Activated gamma-delta T cell (primary cell): ENCODE measurements around the gene NCAPH2.
A peak's percentile ranks its signal among the peaks of the same experiment; 100 is the strongest.
"Not testable (repeated sequence)": the region's sequence is repeated elsewhere in the genome, so short reads cannot be mapped to it uniquely, and the experiment has no call there.

ENCODE experiments used
- DNase-seq: peaks from one replicate; lab custom pipeline; 2025; lab: John Stamatoyannopoulos, UW

Gene NCAPH2

DNA sequence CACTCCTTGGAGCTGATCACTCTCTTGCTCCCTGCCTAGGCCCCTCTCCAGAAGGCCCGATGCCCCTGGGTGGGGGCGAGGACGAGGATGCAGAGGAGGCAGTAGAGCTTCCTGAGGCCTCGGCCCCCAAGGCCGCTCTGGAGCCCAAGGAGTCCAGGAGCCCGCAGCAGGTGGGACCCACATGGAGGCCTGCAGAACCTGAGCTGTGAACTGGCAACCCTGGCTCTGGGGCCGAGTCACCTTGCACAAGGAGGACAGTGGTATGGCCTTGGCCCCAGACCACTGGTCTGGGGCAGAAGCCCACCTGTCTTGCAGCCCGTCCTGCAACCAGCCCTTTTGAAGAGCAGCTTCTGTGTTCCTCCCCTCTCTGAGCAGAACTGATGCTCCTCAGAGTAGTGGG, 11.1 kb downstream of the NCAPH2 start:
- no peak for DNase-seq

DNA sequence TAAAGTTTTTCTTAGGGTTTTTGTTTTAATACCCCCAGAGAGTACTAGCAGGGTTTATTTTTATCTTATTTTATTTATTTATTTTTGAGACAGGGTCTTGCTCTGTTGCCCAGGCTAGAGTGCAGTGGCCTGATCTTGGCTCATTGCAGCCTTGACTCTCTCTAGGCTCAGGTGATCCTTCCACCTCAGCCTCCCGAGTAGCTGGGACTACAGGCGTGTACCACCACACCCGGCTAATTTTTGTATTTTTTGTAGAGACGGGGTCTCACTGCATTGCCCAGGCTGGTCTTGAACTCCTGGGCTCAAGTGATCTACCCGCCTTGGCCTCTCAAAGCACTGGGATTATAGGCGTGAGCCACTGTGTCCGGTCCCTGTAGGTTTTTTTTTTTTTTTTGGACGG, 12.2 kb downstream of the NCAPH2 start:
- DNase-seq, result not testable (repeated sequence)

DNA sequence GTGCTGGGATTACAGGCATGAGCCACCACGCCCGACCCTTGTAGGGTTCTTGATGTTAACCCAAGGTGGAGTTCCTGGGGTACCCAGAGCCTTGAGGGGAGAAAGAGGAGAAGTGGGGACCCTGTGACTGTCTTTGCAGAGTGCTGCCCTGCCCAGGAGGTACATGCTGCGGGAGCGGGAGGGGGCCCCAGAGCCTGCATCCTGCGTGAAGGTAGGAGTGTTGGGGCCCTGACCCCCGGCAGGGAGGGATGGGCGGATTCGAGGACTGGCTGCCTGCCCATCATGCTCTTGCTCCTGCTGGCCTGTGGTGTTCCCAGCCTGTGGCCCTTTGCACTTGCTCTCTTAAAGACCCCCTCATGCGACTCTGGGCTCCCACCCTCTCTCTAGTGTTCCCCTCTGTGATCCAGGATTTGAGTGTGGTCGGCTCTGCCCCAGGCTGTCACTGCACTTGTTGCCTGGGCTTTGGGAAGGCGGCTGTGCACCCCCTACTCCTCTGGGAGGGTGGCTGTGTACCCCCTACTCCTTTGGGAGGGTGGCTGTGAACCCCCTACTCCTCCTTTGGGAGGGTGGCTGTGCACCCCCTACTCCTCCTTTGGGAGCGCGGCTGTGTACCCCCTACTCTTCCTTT, 12.9 kb downstream of the NCAPH2 start:
- no peak for DNase-seq

DNA sequence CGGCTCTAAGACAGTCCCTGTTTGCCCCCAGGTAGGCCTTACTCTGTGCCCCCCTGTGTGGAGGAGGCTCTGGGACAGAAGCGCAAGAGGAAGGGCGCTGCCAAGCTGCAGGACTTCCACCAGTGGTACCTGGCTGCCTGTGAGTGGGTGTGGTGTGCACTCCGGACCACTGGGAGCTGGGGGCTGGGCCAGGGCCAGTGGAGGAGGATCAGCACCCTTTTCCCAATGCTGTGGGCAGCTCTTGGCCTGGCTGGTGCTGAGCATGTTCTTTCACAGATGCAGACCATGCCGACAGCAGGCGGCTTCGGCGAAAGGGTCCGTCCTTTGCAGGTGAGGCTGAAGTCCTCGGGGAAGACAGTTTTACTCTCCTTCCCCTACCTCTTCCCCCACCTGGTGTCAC, 13.7 kb downstream of the NCAPH2 start:
- DNase-seq, result no peak

DNA sequence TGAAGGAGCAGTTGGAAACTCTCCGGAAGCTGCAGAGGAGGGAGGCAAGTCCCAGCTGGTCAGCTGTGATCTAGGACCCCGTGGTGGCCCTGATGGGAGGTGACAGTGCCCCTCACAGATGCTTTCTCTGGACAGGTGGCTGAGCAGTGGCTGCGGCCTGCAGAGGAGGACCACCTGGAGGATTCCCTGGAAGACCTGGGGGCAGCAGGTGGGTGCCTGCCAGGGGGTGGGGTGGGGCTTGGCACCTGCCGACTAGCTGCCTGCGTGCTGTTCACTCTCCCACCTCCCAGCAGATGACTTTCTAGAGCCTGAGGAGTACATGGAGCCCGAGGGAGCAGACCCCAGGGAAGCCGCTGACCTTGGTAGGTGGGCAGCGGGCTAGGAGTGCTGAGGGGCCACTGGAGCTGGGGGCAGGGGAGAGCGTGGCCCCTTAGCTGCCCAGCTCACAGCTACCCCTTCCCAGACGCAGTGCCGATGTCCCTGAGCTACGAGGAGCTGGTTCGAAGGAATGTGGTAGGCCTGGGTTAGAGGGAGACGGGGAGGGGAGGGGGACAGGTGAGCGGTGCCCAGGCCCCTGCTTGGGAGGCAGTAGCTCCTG, 14.3 kb downstream of the NCAPH2 start:
- DNase-seq, result no peak

DNA sequence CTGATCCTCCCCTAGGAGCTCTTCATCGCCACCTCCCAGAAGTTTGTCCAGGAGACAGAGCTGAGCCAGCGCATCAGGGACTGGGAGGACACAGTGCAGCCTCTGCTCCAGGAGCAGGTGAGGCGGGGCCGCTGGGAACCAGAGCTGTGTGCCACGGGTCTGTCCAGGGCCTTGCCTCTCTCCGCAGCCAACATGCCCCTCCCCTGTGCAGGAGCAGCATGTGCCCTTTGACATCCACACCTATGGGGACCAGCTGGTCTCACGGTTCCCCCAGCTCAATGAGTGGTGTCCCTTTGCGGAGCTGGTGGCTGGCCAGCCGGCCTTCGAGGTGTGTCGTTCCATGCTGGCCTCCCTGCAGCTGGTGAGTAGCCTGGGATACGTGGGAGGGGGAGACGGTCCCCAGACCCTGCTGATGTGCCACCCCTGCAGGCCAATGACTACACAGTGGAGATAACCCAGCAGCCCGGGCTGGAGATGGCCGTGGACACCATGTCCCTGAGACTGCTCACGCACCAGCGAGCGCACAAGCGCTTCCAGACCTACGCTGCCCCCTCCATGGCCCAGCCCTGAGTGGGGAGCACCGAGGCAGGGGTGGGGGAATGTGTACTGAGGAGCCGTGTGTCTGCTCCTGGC, 14.9 kb downstream of the NCAPH2 start:
- DNase-seq, result no peak

DNA sequence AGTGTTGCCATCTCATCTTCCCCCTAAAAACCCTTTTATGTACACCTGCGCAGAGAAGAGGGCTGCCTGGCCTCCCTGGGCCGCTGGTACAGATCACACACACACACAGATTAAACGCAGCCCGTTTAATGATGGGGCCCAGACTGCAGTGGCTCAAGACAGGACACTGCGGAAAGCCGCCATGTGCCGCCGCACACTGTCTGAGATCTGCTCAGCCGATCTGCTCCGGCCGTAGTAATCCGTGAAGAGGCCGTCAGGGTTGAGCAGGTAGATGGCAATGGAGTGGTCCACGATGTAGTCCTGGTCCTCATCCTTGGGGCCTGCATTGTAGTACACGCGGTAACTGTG, 15.4 kb downstream of the NCAPH2 start:
- no peak for DNase-seq

DNA sequence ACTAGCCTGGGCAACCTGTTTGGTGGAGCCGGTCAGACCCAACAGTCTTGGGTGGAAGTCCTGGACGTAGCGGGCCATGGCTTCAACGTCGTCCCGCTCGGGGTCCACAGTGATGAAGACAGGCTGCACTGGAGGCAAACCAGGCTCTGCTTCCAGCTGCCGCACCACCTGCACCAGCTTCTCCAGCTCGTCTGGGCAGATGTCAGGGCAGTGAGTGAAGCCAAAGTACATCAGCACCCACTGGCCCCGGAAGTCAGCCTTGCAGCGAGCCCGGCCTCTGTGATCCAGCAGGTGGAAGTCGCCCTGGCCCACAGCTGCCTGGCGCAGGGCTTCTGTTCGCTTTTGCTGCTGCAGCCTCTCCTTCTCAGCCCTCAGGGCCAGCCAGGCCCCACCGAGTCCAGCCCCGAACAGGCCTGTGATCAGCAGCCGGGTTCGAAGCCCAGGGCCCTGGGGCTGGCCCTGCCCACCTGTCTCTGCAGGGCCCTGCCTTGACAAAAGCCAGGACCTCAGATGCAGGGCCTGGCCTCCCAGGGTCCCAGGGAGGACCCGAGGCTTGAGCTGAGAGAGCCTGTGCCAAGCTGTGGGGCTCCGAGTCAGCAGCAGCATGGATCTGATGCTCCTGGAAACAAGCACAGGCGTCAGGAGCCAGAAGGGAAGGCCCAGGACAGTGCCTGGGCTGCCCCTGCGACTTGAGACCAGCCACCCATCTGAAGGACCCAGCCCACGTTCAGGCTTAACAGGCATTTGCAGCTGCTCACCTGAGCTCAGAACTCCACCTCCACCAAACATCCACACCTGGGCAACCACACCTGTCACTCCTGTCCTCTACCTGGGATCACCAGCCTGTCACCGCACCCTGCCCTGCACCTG, 16.0 kb downstream of the NCAPH2 start:
- no peak for DNase-seq

DNA sequence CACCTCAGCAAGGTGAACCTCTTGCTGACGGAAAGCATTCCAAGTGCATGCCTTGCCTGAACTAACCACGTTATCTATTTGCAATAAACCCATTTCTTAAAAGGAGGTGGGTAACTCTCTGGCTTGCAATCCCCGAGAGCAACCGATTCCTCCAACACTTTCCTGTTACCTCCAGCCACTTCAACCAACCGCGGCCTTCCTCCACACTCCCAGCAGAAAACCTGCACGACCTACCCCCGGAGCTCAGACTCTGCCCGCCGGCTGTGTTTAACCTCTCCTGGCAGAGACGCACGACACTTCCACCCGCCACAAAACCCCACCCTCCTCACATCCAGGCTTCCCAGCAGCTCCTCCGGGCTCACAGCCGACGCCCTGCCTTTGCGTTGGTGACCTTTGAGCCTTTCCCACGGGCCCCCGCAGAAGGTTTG, 16.7 kb downstream of the NCAPH2 start:
- DNase-seq, result no peak

DNA sequence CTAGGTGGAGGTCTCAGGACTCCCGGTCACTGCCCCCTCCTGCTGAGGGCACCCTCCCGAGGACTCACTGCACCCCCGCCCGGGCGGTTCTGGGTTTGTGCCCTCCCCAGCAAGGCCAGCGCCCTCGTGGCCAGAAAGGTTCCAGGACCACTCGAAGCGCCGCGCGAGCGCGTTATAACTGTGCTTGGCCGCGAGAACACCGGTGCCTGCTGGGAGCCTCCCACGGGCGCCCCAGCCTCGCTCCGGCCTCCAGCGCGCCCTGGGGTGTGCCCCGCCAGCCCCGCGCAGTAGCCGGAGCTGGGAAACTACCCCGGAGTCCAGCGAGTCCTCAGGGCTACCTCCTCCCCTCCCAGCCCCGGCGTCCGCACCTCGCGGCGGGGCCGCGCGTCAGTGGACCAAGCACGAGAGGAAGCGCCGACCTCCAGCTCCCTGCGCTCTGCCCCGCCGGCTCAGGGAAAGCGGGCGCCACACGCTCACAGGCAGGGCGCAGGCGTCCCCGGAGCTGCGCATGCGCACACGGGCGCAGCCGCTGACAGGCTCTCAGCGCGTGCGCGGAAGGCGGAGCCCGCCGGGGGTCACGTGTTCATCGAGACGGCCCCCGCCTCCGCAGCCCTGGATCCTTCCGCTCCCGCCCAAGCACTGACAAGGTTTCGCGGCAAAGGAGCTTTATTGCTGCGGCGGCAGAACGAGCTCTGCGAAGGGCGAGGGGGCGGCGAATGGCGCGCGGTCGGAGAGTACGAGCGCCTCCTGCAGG, 17.3 kb downstream of the NCAPH2 start, which contains the start of gene SCO2:
Gene SCO2 (minus strand): TSS at position 495 of the 754 bp plus-strand sequence. CDS start 1,187 bp downstream, outside the sequence.
- peak; percentile 95 for DNase-seq

DNA sequence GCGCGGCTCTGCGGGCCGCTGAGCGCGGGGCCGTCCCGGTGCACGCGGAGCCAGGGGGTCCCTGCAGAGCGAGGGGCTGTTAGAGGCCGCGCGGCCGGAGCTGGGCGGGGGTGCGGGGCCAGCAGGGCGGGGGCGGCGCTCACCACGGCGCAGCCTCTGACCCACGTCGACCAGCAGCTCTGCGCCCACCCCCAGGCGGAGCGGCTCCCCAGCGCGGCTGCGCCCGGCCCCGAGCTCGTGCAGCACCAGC, 17.8 kb downstream of the NCAPH2 start:
- no peak for DNase-seq

DNA sequence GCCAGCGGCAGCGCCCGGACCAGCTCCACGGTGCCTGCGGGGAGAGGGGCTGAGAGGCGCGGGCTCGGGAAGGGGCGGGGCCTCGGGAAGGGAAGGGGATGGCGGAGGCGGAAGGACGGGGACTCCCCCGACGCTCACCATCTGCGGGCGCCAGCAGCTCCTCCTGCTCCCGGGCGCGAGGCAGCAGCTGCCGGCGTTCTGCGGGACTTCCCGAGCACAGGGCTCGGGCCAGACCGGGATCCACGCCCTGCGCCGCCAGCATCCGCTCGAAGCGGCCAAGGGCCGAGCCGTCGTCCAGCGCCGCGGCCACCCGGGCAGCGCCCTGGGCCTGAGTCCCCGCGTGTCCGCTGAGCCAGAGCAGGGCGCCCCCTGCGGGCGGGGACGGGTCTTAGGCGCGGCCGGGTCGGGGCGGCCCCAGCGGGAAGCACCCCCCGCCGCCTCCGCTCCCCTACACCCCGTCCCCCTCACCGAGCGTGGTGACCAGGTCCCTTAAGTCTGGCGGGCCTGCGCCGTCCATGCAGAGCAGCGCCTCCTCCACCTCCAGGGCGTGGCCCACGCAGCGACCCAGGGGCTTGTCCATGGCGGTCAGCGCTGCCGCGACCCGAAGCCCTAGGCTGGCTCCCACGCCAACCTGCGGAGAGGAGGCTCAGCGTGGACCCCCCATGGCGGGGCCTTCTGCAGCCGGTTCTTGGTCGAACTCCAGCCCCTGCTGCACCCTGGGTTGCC, 18.2 kb downstream of the NCAPH2 start:
- peak; percentile 73 for DNase-seq

DNA sequence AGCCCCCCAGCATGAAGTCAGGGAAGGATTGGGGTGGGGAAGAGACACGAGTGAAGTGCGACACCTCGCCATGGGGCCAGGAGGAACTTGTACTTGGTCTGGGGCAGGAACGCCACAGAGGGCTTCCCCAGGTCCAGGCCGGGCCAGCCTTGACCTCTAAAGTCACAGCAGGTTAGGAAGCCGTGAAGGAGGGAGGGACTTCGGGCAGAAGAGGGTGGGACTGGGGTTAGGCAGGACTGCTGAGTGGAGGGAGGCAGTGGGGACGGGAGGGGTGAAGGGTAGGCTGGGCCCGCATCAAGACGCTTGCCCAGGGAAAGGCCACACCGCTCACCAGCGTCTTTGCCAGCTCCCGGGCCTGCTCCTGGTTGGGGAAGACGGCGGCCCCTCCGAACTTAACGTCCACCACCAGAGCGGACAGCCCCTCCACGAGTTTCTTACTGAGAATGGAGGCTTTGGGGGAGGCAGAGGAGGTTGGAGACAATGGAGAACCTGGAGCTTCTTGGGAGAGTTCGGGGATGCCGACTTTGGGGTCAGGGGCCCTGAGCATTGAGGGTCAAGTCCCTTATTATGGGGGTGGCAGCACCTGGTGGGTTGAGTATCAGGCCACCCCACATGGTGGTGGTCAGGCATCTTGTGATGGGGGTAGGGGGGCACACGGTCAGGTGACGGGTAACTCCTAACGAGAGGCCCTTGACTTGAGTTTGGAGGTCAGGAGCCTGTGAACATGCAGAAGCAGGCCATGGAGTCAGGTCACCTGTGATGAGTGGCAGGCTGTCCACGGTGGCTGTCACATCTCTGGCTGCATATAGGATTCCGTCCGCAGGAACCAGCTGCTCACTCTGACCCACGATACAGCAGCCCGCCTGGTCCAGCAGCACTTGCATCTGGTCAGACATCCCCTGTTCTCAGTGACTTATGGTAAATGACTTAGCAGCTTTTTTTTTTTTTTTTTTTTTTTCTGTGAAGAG, 19.1 kb downstream of the NCAPH2 start:
- no peak for DNase-seq

DNA sequence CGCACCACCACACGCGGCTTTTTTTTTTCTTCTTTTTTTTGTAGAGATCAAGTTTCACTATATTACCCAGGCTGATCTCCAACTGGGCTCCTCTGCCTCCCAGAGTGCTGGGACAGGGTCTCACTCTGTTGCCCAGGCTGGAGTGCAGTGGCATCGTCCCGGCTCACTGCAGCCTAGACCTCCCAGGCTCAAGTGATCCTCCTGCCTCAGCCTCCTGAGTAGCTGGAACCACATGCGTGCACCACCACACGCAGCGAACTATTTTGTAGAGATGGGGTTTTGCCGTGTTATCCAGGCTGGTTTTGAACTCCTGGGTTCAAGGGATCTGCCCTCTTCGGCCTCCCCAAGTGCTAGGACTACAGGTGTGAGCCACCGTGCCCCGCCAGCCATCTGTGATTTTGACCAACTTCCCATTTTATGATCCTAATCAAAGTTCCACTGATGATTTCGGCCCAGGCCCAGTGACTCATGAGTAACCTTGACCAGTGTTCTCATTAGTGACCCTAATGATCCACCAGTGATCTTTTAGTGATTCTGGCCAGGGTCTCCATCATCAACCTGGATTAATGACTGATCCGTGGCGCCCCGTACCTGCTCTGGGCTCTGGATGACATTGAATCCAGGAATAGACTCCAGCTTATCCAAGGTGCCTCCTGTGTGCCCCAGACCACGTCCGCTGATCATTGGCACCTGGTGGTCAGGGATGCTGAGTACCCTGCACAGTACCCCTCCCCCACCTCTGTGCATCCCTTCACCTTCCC, 20.1 kb downstream of the NCAPH2 start:
- DNase-seq, result no peak

DNA sequence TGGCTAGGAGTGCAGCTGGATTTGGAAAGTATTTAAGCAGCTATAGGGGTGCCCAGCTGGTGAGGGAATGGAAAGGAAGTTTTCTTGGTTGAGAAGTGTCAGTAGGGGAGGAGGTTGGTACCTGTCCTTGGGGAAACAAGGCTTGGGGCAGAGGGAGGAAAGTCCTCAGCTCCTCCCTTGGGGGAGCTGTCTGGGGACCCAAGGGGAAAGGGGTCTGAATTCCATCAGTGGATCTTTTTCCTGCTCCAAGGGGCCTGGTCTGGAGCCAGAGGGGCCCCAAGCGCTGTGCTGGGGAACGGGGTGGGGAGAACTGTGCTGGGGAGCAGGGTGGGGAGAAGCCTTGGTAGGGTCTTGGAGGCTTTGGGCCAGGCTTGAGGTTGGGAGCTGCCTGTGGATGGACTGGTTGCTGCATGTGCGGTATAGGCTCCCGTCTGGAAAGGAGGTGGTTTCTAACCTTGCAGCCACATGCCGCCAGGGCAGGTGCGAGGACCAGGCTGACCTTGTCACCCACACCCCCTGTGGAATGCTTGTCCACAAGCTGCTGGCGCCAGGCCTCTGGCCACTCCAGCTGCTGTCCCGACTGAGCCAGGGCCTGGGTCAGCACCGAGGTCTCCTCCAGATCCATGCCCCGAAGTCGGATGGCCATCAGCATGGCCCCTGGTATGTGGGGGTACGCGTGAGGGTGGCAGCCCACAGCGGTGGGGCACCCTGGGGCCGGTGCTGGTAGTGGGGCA, 20.8 kb downstream of the NCAPH2 start:
- no peak for DNase-seq

DNA sequence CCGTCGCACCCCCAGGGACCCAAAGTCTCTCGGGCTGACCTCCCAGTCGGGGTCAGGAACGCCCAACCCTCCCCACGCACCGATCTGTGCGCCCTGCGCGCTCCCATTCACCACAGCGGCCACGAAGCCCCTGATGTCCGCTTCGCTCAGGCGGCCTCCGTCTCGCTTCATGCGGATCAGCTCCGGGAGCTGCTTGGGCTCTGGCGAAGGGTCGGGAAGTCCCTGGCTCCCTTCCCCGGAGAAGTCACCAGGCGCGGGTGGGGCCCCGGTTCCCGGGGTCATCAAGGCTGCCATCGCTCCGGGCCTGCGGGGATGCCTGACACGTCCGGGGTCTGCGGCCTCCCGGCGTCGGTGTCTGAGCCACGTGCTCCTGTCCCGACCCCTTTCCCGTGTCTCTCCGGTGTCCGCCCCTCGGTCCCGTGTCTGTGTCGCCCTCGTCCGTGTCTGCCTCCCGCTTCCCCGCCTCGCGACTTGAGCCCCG, 21.4 kb downstream of the NCAPH2 start:
- no peak for DNase-seq

DNA sequence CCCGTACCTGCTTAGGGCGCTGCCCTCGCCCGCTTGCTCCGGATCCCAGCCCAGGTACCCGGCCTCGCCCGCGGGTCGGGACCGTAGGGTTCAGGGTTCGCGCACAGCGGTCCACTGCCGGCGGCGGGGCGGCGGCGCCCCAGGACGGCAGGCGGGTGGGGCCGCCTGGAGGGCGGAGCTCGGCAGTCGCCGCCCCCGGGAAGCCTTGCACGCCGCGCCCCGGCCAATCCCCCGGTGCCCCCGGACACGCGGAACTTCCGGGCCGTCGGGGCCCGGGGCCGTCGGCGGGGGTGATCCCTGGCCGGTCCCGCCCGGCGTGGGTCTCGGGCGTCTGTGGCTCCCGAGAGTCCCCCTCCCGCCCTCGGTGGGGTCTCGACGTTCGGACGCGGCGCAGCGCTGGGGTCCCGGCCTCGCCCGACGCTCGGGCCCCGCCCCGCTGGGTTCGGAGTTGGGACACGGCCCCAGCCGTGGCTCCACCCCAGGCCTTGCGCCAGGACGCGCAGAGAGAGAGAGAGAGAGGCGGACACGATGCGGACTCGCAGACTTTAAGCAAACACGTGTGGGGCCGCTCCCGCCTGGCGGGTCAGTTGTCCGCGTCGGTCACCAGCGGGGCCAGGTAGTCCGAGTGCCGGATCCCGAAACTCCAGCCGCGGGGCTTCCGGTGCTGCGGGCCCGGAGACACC, 22.0 kb downstream of the NCAPH2 start, which contains the start of gene TYMP:
Gene TYMP (minus strand): TSS at position 116 of the 683 bp plus-strand sequence. CDS start 303 bp downstream, outside the sequence.
- peak; percentile 54 for DNase-seq

DNA sequence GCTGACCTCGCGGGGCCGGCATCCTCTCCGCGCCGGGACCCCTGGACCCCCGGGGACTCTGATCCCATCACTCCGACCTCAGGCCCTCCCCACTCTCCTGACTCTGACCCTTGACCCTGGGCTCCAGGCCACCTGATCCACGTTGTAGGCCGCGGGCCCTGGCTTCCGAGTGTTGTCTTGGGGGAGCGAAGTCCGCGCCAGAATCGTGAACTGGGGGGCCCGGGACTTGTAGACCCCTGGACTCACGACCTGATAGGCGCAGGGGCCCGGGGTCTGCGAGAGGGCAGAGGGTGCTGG, 22.5 kb downstream of the NCAPH2 start:
- no peak for DNase-seq
